Upper lobe of left lung (tissue), 4 donors: ENCODE measurements around the gene IFNK.

Experiments used
- CTCF ChIP-seq, 6 experiments: fragments of 450-650 bp in 4 of 6; fragments of 200-600 bp in 2 of 6; sonication (generic) in 2 of 6; IDR thresholded peaks; one replicate each; pipeline ENCODE4 v1.5.1; 2016 to 2019; ENCODE audit warnings: antibody characterized with exemption in 6 of 6
- POLR2AphosphoS5 ChIP-seq, 2 donors: sonication (generic); formaldehyde crosslinking; IDR thresholded peaks; one replicate each; pipeline ENCODE4 v1.5.1; 2017; ENCODE audit warnings: antibody characterized with exemption in 2 of 2

DNA sequence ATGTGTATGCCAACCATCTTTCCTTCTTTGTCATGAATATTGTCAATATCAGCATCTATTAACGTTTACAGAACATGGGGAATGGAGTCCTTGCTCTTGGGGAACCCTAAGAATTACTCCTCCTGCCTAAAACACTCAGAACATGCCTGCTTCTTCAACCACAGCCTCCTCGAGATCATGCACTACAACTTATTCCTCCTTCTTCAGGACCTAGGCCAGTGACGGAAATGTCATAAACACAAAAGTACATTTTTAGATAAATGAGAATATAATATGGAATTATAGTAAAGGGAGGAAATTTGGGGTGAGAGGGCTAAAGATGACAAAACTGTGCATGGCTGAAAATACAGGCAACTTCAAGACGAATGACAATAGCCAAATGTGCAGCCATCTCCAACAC lies 3.1 kb upstream of the IFNK start:
- TF ChIP-seq CTCF (IDR thresholded peaks at IDR 0.05) = no peak
- TF ChIP-seq POLR2AphosphoS5 (IDR thresholded peaks at IDR 0.05) = no peak
